GM12864 (cell line): ENCODE data around the gene BPIFB3.

Experiments
- DNase-seq: peaks from one replicate; pipeline ENCODE4 v3.0.0-alpha.2; 2011; ENCODE audit warnings: low read depth
- H3K4me3 ChIP-seq: 2 replicates; pipeline ENCODE4 v1.5.1; 2011; ENCODE audit warnings: mild to moderate bottlenecking, low read depth, low read length, control low read depth
- CTCF ChIP-seq: IDR thresholded peaks from 2 replicates; pipeline ENCODE4 v1.5.1; 2011; ENCODE audit warnings: low read depth, mild to moderate bottlenecking, moderate library complexity, low read length, control low read depth, inconsistent platforms; ENCODE audit errors: missing control alignments

Gene BPIFB3

GRCh38 chr20:33007376-33008335, 46.0 kb upstream of the BPIFB3 start, which contains the start of gene BPIFB2:
BPIFB2 (plus strand) TSS chr20:33007704; CDS start chr20:33008575, 871 bp downstream.
- DNase-seq = no peak
- no peak for TF ChIP-seq CTCF
- H3K4me3 ChIP-seq = no peak within 1 kb of the TSS

DNA sequence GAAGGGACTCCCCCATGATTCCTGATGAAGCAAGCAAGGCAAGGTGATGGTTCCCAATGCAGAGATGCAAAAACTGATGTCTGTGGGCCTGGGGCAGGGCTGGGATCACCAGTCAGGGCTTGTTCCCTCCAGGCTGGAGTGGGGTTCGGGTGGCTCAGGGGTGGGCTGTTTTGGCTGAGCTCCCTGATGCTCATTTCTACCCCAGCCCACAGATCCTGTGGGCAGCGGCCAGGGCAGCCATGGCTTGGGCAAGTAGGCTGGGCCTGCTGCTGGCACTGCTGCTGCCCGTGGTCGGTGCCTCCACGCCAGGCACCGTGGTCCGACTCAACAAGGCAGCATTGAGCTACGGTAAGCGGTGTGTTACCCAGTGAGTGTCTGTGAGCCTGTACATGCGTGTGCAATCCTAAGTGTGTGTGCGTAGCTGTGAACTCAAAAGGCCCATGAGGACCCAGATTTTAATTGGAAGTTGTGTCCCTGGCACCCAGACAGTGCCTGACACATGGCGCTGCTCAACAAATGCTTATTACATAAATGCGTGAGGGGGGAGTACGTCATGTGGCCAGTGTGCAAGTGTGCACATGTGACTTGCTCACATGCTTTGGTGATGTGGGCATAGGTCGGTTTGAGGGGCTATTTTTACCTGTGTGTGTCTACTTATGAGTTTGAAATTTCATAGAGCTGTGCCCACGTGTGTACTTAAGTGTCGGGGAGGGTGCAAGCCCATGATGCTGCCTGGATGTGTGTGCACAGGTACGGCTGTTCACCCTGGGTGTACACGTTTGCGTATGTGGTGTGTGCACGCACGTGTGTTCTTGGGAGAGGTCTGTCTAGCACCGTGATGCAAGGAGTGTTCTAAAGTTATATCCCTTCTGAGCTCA, 45.1 kb upstream of the BPIFB3 start:
- no peak for TF ChIP-seq CTCF
- H3K4me3 ChIP-seq = no peak overlapping the region
- DNase-seq = no peak

GRCh38 chr20:33009214-33010132, 44.2 kb upstream of the BPIFB3 start:
- no peak for DNase-seq
- TF ChIP-seq CTCF = no peak
- H3K4me3 ChIP-seq = no peak overlapping the region

DNA sequence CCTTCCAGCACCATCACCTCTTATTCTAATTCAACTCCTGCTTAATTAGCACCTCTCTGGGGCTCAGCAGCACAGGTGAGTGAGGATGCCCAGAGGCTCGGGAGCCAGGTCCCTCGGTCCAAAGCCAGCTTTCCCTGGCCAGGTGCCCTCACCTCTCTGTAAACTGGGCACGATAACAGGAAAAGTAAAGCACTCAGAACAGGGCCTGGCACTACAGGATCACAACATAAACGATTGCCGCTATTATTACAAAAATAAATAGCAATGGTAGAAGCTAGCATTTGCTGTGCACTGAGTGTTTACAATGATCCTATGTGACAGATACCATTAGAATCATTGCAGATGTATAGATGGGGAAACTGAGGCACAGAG, 43.6 kb upstream of the BPIFB3 start:
- H3K4me3 ChIP-seq = no peak overlapping the region
- DNase-seq = no peak
- TF ChIP-seq CTCF = no peak

DNA sequence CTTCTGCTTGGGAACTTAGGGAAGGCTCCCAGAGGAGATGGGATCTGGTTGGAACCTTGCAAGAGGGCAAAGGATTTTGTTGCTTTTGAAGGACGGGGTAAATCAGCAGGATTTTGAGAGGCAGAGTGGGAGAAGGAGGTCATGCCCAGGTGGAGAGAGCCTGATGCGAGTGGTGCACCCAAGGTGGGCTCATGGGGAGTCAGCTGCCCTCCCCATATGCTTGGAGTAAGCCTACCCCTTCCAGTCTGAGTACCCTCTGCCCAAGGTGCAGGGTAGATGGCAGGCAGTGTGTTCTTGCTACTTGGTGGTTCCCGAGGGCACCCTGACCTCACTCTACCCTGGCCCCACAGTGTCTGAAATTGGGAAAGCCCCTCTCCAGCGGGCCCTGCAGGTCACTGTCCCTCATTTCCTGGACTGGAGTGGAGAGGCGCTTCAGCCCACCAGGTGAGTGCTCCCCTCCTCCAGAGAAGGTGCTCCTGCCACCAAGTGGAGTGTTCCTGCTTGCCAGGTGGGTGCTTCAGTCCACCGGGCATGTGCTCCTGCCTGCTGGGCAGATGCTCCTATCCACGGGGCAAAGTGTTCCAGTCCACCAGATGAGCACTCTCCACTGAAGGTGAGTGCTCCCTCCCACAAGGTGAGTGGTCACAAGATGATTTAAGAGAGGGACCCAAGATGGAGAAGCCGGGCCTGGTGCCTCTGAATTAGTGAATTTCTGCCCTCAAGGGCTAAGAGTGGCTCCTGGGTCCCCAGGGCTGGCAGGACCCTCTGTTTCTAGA, 42.8 kb upstream of the BPIFB3 start:
- TF ChIP-seq CTCF = no peak
- H3K4me3 ChIP-seq = no peak overlapping the region
- no peak for DNase-seq
